ENCODE results near the gene SOX8. TPM values are rescaled to one million over a fixed set of nuclear protein-coding genes. Genes with fewer than 3 reads are reported as not detected.

Gene SOX8
- total and polyA plus RNA-seq, 4 donors, result 0.33 to 4.0 (median 0.39) TPM

DNA sequence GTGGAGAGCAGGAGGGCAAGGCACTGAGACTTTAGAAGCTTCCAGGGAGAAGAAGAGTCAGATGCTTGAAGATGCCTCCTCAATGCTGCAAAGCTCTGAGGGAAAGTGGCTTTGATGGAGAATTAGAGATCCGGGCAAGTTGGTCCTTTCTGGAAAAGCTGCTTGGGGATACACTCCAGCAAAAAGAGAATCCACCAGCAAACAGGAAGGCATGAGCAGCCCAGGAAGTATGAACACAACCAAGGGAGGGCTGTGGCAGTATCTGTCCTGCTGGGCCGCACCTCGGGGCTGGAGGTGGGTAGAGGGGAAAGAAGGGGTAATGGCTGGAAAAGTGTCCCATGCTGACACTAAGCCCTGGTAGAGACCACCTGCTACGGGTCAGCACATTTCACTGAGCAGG lies 16.1 kb upstream of the SOX8 start:
- H3K4me3 ChIP-seq, result no peak overlapping the region
- H3K27ac ChIP-seq (ENCODE audit: low read depth in 1 of 2, low read length in 1 of 2), result no peak overlapping the region
- 97 to 100% methylated on average over 4 of the region's 4 CpGs for WGBS, 2 donors

DNA sequence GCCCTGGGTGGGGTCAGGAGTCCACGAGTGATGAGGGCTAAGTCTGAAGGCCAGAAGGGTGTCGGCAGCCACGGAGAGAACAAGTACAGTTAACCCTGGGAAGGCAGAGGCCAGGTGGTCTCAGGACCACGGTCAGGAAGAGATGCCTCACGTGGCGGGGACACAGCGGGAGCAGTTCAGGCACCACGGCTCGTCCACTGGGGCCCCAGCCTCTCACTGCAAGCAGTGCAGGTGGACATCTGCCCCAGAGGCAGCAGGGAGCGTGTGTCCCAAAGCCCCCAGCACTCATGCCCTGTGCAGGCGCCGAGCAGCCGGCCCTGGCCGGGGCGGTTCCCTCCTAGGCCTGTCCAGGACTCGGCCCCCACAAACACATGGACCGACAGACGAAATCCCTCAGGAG lies 15.5 kb upstream of the SOX8 start:
- no peak for DNase-seq
- no peak for ATAC-seq (ENCODE audit: insufficient read depth, low FRiP score)
- Histone ChIP-seq H3K9me3 (ENCODE audit: control insufficient read depth in 4 of 4, insufficient read depth in 3 of 4, low read length in 3 of 4) (peaks cover 0 to 2% (median 2%) of the 10 kb centered on the region in 4 donors), H3K27me3 (ENCODE audit: control insufficient read depth in 3 of 3, insufficient read depth in 3 of 3, low read length in 2 of 3) (no peaks in the 10 kb centered on the region), H3K36me3 (ENCODE audit: control insufficient read depth in 4 of 4, insufficient read depth in 4 of 4, low read length in 4 of 4) (peaks cover 0 to 21% (median 7%) of the 10 kb centered on the region in 4 donors), H3K9ac (ENCODE audit: insufficient read depth in 1 of 2, low read length in 2 of 2) (no peak overlapping the region), H3K4me3 (no peak overlapping the region), H3K4me1 (ENCODE audit: control insufficient read depth in 5 of 5, insufficient read depth in 5 of 5, low read length in 5 of 5) (peaks cover 3 to 23% (median 19%) of the 10 kb centered on the region in 5 donors), H3K27ac (ENCODE audit: low read depth in 1 of 2, low read length in 1 of 2) (no peak overlapping the region)
- TF ChIP-seq, protein P1, sequence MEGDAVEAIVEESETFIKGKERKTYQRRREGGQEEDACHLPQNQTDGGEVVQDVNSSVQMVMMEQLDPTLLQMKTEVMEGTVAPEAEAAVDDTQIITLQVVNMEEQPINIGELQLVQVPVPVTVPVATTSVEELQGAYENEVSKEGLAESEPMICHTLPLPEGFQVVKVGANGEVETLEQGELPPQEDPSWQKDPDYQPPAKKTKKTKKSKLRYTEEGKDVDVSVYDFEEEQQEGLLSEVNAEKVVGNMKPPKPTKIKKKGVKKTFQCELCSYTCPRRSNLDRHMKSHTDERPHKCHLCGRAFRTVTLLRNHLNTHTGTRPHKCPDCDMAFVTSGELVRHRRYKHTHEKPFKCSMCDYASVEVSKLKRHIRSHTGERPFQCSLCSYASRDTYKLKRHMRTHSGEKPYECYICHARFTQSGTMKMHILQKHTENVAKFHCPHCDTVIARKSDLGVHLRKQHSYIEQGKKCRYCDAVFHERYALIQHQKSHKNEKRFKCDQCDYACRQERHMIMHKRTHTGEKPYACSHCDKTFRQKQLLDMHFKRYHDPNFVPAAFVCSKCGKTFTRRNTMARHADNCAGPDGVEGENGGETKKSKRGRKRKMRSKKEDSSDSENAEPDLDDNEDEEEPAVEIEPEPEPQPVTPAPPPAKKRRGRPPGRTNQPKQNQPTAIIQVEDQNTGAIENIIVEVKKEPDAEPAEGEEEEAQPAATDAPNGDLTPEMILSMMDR (IDR thresholded peaks at IDR 0.05; ENCODE audit: control extremely low read depth, extremely low read depth), result no peak
- WGBS, 2 donors, result 98% methylated on average over 18 of the region's 18 CpGs

More for the DNA sequence above, 16.1 kb upstream of the SOX8 start:
- TF ChIP-seq, protein P1 (IDR thresholded peaks at IDR 0.05; ENCODE audit: control extremely low read depth, extremely low read depth), result no peak
- no peak overlapping the region for H3K9ac ChIP-seq (ENCODE audit: insufficient read depth in 1 of 2, low read length in 2 of 2)
- peaks cover 0 to 21% (median 7%) of the 10 kb centered on the region in 4 donors for H3K36me3 ChIP-seq (ENCODE audit: control insufficient read depth in 4 of 4, insufficient read depth in 4 of 4, low read length in 4 of 4)
- peaks cover 0 to 2% (median 2%) of the 10 kb centered on the region in 4 donors for H3K9me3 ChIP-seq (ENCODE audit: control insufficient read depth in 4 of 4, insufficient read depth in 3 of 4, low read length in 3 of 4)
- no peaks in the 10 kb centered on the region for H3K27me3 ChIP-seq (ENCODE audit: control insufficient read depth in 3 of 3, insufficient read depth in 3 of 3, low read length in 2 of 3)
- DNase-seq, result no peak
- no peak for ATAC-seq (ENCODE audit: insufficient read depth, low FRiP score)
- peaks cover 3 to 23% (median 19%) of the 10 kb centered on the region in 5 donors for H3K4me1 ChIP-seq (ENCODE audit: control insufficient read depth in 5 of 5, insufficient read depth in 5 of 5, low read length in 5 of 5)

DNA sequence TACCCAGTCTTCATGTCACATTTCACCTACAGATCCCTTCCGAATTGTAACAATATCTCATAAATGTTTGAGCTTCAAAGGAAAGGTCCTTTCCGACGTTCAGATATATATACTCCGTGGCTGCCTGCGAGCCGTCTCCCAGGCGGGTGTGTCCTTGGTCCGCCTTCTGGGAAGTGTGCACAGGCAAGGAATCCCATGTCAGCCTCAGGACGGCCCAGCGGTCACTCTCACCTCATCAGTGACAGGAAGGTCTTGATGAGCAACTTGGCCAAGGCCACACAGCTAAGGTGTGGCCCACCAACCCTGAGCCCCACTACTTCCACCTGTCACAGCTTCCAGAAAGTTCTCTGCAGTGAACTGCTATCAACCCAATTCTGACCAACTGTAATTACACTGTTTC lies 15.1 kb upstream of the SOX8 start:
- ATAC-seq (ENCODE audit: insufficient read depth, low FRiP score) (no peak), DNase-seq (no peak)
- Histone ChIP-seq H3K27ac (ENCODE audit: low read depth in 1 of 2, low read length in 1 of 2) (no peak overlapping the region), H3K36me3 (ENCODE audit: control insufficient read depth in 4 of 4, insufficient read depth in 4 of 4, low read length in 4 of 4) (peaks cover 0 to 21% (median 7%) of the 10 kb centered on the region in 4 donors), H3K9me3 (ENCODE audit: control insufficient read depth in 4 of 4, insufficient read depth in 3 of 4, low read length in 3 of 4) (peaks cover 0 to 3% (median 2%) of the 10 kb centered on the region in 4 donors), H3K4me1 (ENCODE audit: control insufficient read depth in 5 of 5, insufficient read depth in 5 of 5, low read length in 5 of 5) (peaks cover 3 to 23% (median 19%) of the 10 kb centered on the region in 5 donors), H3K9ac (ENCODE audit: insufficient read depth in 1 of 2, low read length in 2 of 2) (no peak overlapping the region), H3K27me3 (ENCODE audit: control insufficient read depth in 3 of 3, insufficient read depth in 3 of 3, low read length in 2 of 3) (no peaks in the 10 kb centered on the region), H3K4me3 (no peak overlapping the region)
- TF ChIP-seq, protein P1 (IDR thresholded peaks at IDR 0.05; ENCODE audit: control extremely low read depth, extremely low read depth), result no peak
- WGBS, 2 donors, result 95 to 97% methylated on average over 10 of the region's 10 CpGs

DNA sequence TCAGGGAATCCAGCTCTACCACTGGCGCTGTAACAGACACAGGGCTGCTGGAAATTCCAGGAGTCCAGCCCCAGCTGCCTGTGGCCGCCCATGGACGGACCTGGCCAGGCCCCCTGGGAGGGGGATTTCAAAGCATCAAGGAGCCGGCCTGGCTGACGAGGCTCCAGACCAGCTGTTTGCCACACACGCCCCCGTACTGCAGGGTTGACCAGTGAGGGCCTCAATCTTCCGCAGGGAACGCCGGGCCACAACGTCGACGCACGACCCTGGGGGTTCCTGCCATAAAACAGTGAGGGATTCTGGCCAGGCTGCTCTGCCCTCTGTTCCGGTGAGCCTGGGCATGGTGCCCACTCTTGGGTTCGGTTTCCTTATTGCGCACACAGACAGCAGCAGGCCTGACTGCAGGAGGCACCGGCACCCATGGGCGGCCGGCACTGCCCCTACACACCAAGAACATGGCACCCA lies 14.5 kb upstream of the SOX8 start:
- TF ChIP-seq, protein P1 (IDR thresholded peaks at IDR 0.05; ENCODE audit: control extremely low read depth, extremely low read depth), result no peak
- Histone ChIP-seq H3K9ac (ENCODE audit: insufficient read depth in 1 of 2, low read length in 2 of 2) (no peak overlapping the region), H3K9me3 (ENCODE audit: control insufficient read depth in 4 of 4, insufficient read depth in 3 of 4, low read length in 3 of 4) (peaks cover 0 to 5% (median 2%) of the 10 kb centered on the region in 4 donors), H3K4me1 (ENCODE audit: control insufficient read depth in 5 of 5, insufficient read depth in 5 of 5, low read length in 5 of 5) (peaks cover 3 to 23% (median 19%) of the 10 kb centered on the region in 5 donors), H3K36me3 (ENCODE audit: control insufficient read depth in 4 of 4, insufficient read depth in 4 of 4, low read length in 4 of 4) (peaks cover 0 to 21% (median 7%) of the 10 kb centered on the region in 4 donors), H3K27ac (ENCODE audit: low read depth in 1 of 2, low read length in 1 of 2) (no peak overlapping the region), H3K4me3 (no peak overlapping the region), H3K27me3 (ENCODE audit: control insufficient read depth in 3 of 3, insufficient read depth in 3 of 3, low read length in 2 of 3) (no peaks in the 10 kb centered on the region)
- ATAC-seq (ENCODE audit: insufficient read depth, low FRiP score) (no peak), DNase-seq (no peak)
- WGBS, 2 donors, result 95 to 97% methylated on average over 20 of the region's 20 CpGs
